K562 (cell line): Measurements from ENCODE around the gene MAP2K7. TPM values are rescaled to one million over a fixed set of nuclear protein-coding genes. Genes with fewer than 3 reads are reported as not detected.
A peak's percentile ranks its signal among the peaks of the same experiment; 100 is the strongest.

Source experiments
- CTBP1 ChIP-seq: fragments of 450-650 bp; IDR thresholded peaks from 2 replicates; pipeline ENCODE4 v1.6.1; 2016; ENCODE audit warnings: borderline replicate concordance
- FOS ChIP-seq: IDR thresholded peaks from 3 replicates; pipeline ENCODE4 v1.6.1; 2011; ENCODE audit not compliant: insufficient read length; ENCODE audit errors: extremely low read depth
- GTF2F1 ChIP-seq: IDR thresholded peaks from 2 replicates; pipeline ENCODE4 v1.6.1; 2011; ENCODE audit warnings: low read depth, low read length, improper control_type of control experiment
- HDAC3 ChIP-seq: fragments of 450-650 bp; IDR thresholded peaks from 2 replicates; pipeline ENCODE4 v1.6.1; 2018; ENCODE audit warnings: borderline replicate concordance, mild to moderate bottlenecking, moderate library complexity; ENCODE audit not compliant: partially characterized antibody
- KLF10 ChIP-seq: fragments of 250-450 bp; sonication (Bioruptor Pico); IDR thresholded peaks from 2 replicates; pipeline ENCODE4 v1.6.1; 2021; ENCODE audit warnings: matching md5 sums
- MED1 ChIP-seq: sonication (generic); formaldehyde crosslinking; IDR thresholded peaks from 2 replicates; pipeline ENCODE4 v1.8.1; 2023; ENCODE audit warnings: missing genetic modification reagents, borderline replicate concordance
- PML ChIP-seq: IDR thresholded peaks from 2 replicates; pipeline ENCODE4 v1.6.1; 2012; ENCODE audit warnings: low read length, inconsistent platforms
- RBM14 ChIP-seq: fragments of 200-400 bp; formaldehyde crosslinking; IDR thresholded peaks from 2 replicates; pipeline ENCODE4 v1.6.1; 2018; ENCODE audit warnings: low read depth, mild to moderate bottlenecking, low read length, moderate library complexity, borderline replicate concordance; ENCODE audit not compliant: insufficient read depth
- RHOXF2B ChIP-seq: fragments of 250-450 bp; sonication (Bioruptor Pico); conservative IDR thresholded peaks from 2 replicates; pipeline ENCODE4 v1.5.1; 2021
- SAFB2 ChIP-seq: fragments of 200-400 bp; formaldehyde crosslinking; IDR thresholded peaks from 2 replicates; pipeline ENCODE4 v1.6.1; 2018; ENCODE audit warnings: borderline replicate concordance, low read length, low read depth, moderate library complexity; ENCODE audit not compliant: severe bottlenecking
- SIN3A ChIP-seq, 2 experiments: fragments of 150-350 bp in 1 of 2; IDR thresholded peaks; 2 replicates each; pipeline ENCODE4 v1.6.1; 2011 to 2016; ENCODE audit warnings: borderline replicate concordance in 2 of 2, low read depth in 2 of 2, low read length in 2 of 2, mild to moderate bottlenecking in 2 of 2, moderate library complexity in 2 of 2; ENCODE audit not compliant: control insufficient read depth in 1 of 2
- ZFP30 ChIP-seq: fragments of 250-450 bp; sonication (Bioruptor Pico); IDR thresholded peaks from 2 replicates; pipeline ENCODE4 v1.8.0; 2022; ENCODE audit warnings: moderate library complexity, mild to moderate bottlenecking, inconsistent platforms, borderline replicate concordance
- ZNF175 ChIP-seq: fragments of 200-800 bp; sonication (Bioruptor generic); IDR thresholded peaks from 2 replicates; pipeline ENCODE4 v1.6.1; 2016; ENCODE audit warnings: low read depth, mild to moderate bottlenecking, missing genetic modification characterization, missing compliant biosample characterization
- ZNF408 ChIP-seq: fragments of 250-450 bp; sonication (Bioruptor Pico); IDR thresholded peaks from 2 replicates; pipeline ENCODE4 v1.4.0; 2020; ENCODE audit warnings: low read depth, mild to moderate bottlenecking, moderate library complexity
- ZNF785 ChIP-seq: fragments of 250-450 bp; sonication (Bioruptor Pico); IDR thresholded peaks from 2 replicates; pipeline ENCODE4 v1.4.0; 2020; ENCODE audit warnings: mild to moderate bottlenecking
- polyA plus RNA-seq, 8 experiments: library from polyadenylated mRNA; depleted of rRNA in 4 of 8; stranded (reverse) in 5 of 8; unstranded in 3 of 8; fragments of >200 nt; fragmentation: Nextera tagmentation in 2 of 8; fragmentation: Illumina TruSeq in 1 of 8; extraction: Ambion mirVana in 2 of 8; extraction: Trizol in 1 of 8; gene quantifications; 2 replicates each; pipeline versions ENCODE4 v1.2.1 to v1.2.3, GENCODE V29; 2011 to 2014; ENCODE audit warnings: inconsistent platforms in 1 of 8, missing spikeins in 1 of 8
- total RNA-seq, 7 experiments: library from RNA; depleted of rRNA in 6 of 7; stranded (reverse); fragments of >200 nt in 6 of 7; fragmentation: Illumina TruSeq in 2 of 7; extraction: Trizol in 2 of 7; gene quantifications; 2 replicates each; pipeline versions ENCODE4 v1.2.1 to v1.2.3, GENCODE V29; 2011 to 2021; ENCODE audit warnings: low replicate concordance in 1 of 7
- TF ChIP-seq, protein P1 (sequence below): sonication (generic); formaldehyde crosslinking; IDR thresholded peaks from 2 replicates; pipeline ENCODE4 v1.8.1; 2022; ENCODE audit warnings: missing genetic modification reagents
- TF ChIP-seq, protein P2 (sequence below): sonication (generic); formaldehyde crosslinking; IDR thresholded peaks from 2 replicates; pipeline ENCODE4 v1.8.0; 2022; ENCODE audit warnings: missing genetic modification reagents, mild to moderate bottlenecking, moderate library complexity, borderline replicate concordance
- TF ChIP-seq, protein P3 (sequence below): fragments of 450-650 bp; IDR thresholded peaks from 2 replicates; pipeline ENCODE4 v1.6.1; 2017; ENCODE audit warnings: antibody characterized with exemption, mild to moderate bottlenecking
- TF ChIP-seq, protein P4 (sequence below): IDR thresholded peaks from 2 replicates; pipeline ENCODE4 v1.6.1; 2011; ENCODE audit not compliant: insufficient read length; ENCODE audit errors: extremely low read depth
- TF ChIP-seq, protein P5 (sequence below): IDR thresholded peaks from 2 replicates; pipeline ENCODE4 v1.6.1; 2014; ENCODE audit warnings: antibody characterized with exemption

MAP2K7 gene
- total and polyA plus RNA-seq, 9 of the 15 experiments (the other 6 are each of a cell fraction or from before 2014, with no cell fraction given) = 0.51 to 45.8 (median 14.1) TPM

DNA sequence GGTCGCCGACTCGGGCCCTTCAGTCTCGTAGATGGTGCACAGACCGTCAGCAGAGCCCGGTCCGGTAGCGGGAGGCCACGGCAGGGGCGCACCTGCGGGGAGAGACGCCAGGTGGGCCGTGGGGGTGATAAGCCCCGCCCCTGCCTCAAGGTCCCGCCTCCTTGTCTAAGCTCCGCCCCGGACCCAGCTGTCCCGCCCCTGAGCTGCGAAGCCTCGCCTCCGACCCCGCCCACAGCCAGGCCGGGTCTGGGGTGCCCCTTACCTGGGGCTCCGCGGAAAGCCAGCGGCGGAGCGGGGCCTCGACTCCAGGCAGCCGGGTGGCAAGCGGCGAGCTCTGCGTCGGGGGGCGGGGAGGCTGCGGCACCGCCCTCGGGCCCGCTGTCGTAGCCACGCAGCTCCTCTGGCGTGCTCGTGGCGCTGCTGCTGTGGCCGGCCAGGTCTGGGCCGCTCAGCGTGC lies 34.2 kb upstream of the MAP2K7 start (continued):
- TF ChIP-seq, protein P1, sequence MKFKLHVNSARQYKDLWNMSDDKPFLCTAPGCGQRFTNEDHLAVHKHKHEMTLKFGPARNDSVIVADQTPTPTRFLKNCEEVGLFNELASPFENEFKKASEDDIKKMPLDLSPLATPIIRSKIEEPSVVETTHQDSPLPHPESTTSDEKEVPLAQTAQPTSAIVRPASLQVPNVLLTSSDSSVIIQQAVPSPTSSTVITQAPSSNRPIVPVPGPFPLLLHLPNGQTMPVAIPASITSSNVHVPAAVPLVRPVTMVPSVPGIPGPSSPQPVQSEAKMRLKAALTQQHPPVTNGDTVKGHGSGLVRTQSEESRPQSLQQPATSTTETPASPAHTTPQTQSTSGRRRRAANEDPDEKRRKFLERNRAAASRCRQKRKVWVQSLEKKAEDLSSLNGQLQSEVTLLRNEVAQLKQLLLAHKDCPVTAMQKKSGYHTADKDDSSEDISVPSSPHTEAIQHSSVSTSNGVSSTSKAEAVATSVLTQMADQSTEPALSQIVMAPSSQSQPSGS (CRISPR knock-in tag) = no peak
- 0 out of 2 replicates have a peak, but pooled peaks have one; percentile 2 for TF ChIP-seq MED1 (CRISPR knock-in tag)
- TF ChIP-seq, protein P2, sequence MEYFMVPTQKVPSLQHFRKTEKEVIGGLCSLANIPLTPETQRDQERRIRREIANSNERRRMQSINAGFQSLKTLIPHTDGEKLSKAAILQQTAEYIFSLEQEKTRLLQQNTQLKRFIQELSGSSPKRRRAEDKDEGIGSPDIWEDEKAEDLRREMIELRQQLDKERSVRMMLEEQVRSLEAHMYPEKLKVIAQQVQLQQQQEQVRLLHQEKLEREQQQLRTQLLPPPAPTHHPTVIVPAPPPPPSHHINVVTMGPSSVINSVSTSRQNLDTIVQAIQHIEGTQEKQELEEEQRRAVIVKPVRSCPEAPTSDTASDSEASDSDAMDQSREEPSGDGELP = peak; percentile 64
- TF ChIP-seq, protein P3, sequence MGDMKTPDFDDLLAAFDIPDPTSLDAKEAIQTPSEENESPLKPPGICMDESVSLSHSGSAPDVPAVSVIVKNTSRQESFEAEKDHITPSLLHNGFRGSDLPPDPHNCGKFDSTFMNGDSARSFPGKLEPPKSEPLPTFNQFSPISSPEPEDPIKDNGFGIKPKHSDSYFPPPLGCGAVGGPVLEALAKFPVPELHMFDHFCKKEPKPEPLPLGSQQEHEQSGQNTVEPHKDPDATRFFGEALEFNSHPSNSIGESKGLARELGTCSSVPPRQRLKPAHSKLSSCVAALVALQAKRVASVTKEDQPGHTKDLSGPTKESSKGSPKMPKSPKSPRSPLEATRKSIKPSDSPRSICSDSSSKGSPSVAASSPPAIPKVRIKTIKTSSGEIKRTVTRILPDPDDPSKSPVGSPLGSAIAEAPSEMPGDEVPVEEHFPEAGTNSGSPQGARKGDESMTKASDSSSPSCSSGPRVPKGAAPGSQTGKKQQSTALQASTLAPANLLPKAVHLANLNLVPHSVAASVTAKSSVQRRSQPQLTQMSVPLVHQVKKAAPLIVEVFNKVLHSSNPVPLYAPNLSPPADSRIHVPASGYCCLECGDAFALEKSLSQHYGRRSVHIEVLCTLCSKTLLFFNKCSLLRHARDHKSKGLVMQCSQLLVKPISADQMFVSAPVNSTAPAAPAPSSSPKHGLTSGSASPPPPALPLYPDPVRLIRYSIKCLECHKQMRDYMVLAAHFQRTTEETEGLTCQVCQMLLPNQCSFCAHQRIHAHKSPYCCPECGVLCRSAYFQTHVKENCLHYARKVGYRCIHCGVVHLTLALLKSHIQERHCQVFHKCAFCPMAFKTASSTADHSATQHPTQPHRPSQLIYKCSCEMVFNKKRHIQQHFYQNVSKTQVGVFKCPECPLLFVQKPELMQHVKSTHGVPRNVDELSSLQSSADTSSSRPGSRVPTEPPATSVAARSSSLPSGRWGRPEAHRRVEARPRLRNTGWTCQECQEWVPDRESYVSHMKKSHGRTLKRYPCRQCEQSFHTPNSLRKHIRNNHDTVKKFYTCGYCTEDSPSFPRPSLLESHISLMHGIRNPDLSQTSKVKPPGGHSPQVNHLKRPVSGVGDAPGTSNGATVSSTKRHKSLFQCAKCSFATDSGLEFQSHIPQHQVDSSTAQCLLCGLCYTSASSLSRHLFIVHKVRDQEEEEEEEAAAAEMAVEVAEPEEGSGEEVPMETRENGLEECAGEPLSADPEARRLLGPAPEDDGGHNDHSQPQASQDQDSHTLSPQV = no peak
- no peak for TF ChIP-seq KLF10 (CRISPR knock-in tag)
- TF ChIP-seq GTF2F1 = no peak
- TF ChIP-seq SIN3A (IDR thresholded peaks at IDR 0.05; ENCODE audit: borderline replicate concordance in 2 of 2, control insufficient read depth in 1 of 2, low read depth in 2 of 2, low read length in 2 of 2) = peak in 1 of 2 experiments; percentile 22; a peak in 1 of 4 replicates
- TF ChIP-seq, protein P4, sequence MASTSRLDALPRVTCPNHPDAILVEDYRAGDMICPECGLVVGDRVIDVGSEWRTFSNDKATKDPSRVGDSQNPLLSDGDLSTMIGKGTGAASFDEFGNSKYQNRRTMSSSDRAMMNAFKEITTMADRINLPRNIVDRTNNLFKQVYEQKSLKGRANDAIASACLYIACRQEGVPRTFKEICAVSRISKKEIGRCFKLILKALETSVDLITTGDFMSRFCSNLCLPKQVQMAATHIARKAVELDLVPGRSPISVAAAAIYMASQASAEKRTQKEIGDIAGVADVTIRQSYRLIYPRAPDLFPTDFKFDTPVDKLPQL = no peak
- no peak for TF ChIP-seq ZNF175 (CRISPR knock-in tag)
- no peak for TF ChIP-seq ZNF408 (CRISPR knock-in tag)
- TF ChIP-seq SAFB2 = no peak
- no peak for TF ChIP-seq RHOXF2B
- TF ChIP-seq, protein P5, sequence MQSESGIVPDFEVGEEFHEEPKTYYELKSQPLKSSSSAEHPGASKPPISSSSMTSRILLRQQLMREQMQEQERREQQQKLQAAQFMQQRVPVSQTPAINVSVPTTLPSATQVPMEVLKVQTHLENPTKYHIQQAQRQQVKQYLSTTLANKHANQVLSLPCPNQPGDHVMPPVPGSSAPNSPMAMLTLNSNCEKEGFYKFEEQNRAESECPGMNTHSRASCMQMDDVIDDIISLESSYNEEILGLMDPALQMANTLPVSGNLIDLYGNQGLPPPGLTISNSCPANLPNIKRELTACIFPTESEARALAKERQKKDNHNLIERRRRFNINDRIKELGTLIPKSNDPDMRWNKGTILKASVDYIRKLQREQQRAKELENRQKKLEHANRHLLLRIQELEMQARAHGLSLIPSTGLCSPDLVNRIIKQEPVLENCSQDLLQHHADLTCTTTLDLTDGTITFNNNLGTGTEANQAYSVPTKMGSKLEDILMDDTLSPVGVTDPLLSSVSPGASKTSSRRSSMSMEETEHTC = no peak
- no peak for TF ChIP-seq FOS
- TF ChIP-seq PML = no peak
- TF ChIP-seq ZFP30 = no peak
- peak; percentile 76; the same call in 1 of the 2 replicates for TF ChIP-seq CTBP1
- TF ChIP-seq RBM14 = no peak
- TF ChIP-seq ZNF785 = no peak
- TF ChIP-seq HDAC3 = no peak
